ENCODE measurements around the gene HOXB1. TPM values are rescaled to one million over a fixed set of nuclear protein-coding genes. Genes with fewer than 3 reads are reported as not detected.

The HOXB1 gene
- total and polyA plus RNA-seq, 2 of the 8 experiments (the other 6 are each of a cell fraction or from before 2014, with no cell fraction given): not detected

- Histone ChIP-seq H2BK15ac (ENCODE audit: low read length) (no peak overlapping the region), H3K14ac (ENCODE audit: insufficient read length) (no peak overlapping the region), H2BK12ac (ENCODE audit: low read depth, low read length) (no peak overlapping the region), H3K18ac (ENCODE audit: extremely low read depth, low read length) (no peak overlapping the region), H3K56ac (replicated peaks; ENCODE audit: insufficient read length, low read depth, low read length) (no peak overlapping the region), H3K9me3 (ENCODE audit: insufficient read depth in 2 of 2, low read depth in 1 of 2, low read length in 1 of 2) (no peaks in the 10 kb centered on the region), H3K4me2 (ENCODE audit: insufficient read depth in 1 of 2, low read depth in 2 of 2, low read length in 2 of 2) (no peak overlapping the region), H3K4me3 (ENCODE audit: extremely low read depth in 1 of 4, insufficient read depth in 2 of 4, low read depth in 3 of 4, low read length in 4 of 4) (no peak overlapping the region), H4K8ac (ENCODE audit: extremely low read depth, insufficient read depth, low read length) (no peak overlapping the region), H3K23ac (ENCODE audit: insufficient read length) (no peak overlapping the region), H4K20me1 (replicated peaks in 1 of 2; ENCODE audit: control insufficient read depth in 1 of 2, insufficient read depth in 2 of 2, low read length in 2 of 2) (peaks cover 1 to 2% of the 10 kb centered on the region in 2 experiments), H4K5ac (ENCODE audit: insufficient read length, low read depth, low read length) (no peak overlapping the region), H2BK20ac (ENCODE audit: low read length) (no peak overlapping the region), H3K4ac (replicated peaks; ENCODE audit: insufficient read length, low read depth, low read length) (no peak overlapping the region), H2BK5ac (ENCODE audit: low read depth, low read length) (no peak overlapping the region), H2AFZ (ENCODE audit: low read length) (no peak overlapping the region), H4K91ac (replicated peaks; ENCODE audit: insufficient read length, low read length) (no peak overlapping the region), H2AK5ac (ENCODE audit: low read depth, low read length) (no peak overlapping the region), H3K23me2 (ENCODE audit: low read depth, low read length) (no peaks in the 10 kb centered on the region), H2BK120ac (replicated peaks; ENCODE audit: low read depth, low read length) (no peak overlapping the region), H3K4me1 (replicated peaks in 1 of 4; ENCODE audit: control insufficient read depth in 3 of 4, insufficient read depth in 4 of 4, low read length in 3 of 4) (peaks cover 0 to 4% (median under 1%) of the 10 kb centered on the region in 4 experiments; a peak in 4 of 7 replicates), H3K79me1 (ENCODE audit: low read depth, low read length) (no peaks in the 10 kb centered on the region), H3K27me3 (replicated peaks in 1 of 4; ENCODE audit: control insufficient read depth in 3 of 4, extremely low read depth in 1 of 4, insufficient read depth in 3 of 4, low read length in 3 of 4) (peaks cover 7 to 35% (median 29%) of the 10 kb centered on the region in 4 experiments), H3K79me2 (ENCODE audit: control insufficient read depth in 1 of 2, insufficient read depth in 2 of 2, low read length in 2 of 2) (no peaks in the 10 kb centered on the region), H3K36me3 (ENCODE audit: control insufficient read depth in 2 of 4, insufficient read depth in 4 of 4, low read length in 3 of 4) (no peaks in the 10 kb centered on the region), H3K9ac (replicated peaks in 1 of 4; ENCODE audit: extremely low read depth in 1 of 4, low read depth in 3 of 4, low read length in 3 of 4) (no peak overlapping the region), H3K27ac (ENCODE audit: low read depth, low read length) (no peak overlapping the region)
- CTCF ChIA-PET (ENCODE audit: partially characterized antibody): interaction anchor here (0.8 to 1.9 kb wide), 11 partner anchors 21 to 191 kb away, joined by 3 to 7 read pairs (median 3); no protein-coding TSS in a partner anchor
- WGBS, 2 experiments (ENCODE audit: extremely low coverage in 1 of 2, insufficient coverage in 1 of 2, insufficient read length in 1 of 2, insufficient replicate concordance in 2 of 2, low coverage in 1 of 2, low lambda C conversion rate in 2 of 2, missing lambda C conversion rate in 1 of 2): 77% methylated on average over 6 of the region's 6 CpGs; no CpG with 5 or more reads in 1 of the 2 experiments
- POLR2A ChIA-PET (ENCODE audit: partially characterized antibody): interaction anchor here (1.2 kb wide), 1 partner anchor 450 kb away, joined by 3 read pairs; the partner anchor contains the start of gene NFE2L1
- FAIRE-seq (no peak), DNase-seq (ENCODE audit: low read depth in 1 of 2, low spot score in 2 of 2) (no peak)
- no peak for TF ChIP-seq SIN3A (conservative IDR thresholded peaks at IDR 0.05 in 1 of 2, IDR thresholded peaks at IDR 0.05 in 1 of 2; ENCODE audit: low read depth in 1 of 2, low read length in 2 of 2)
- TF ChIP-seq RNF2 (IDR thresholded peaks at IDR 0.05; ENCODE audit: borderline replicate concordance, low read depth, low read length, missing control alignments, poor library complexity, severe bottlenecking): no peak
- no peak for TF ChIP-seq MAFK (IDR thresholded peaks at IDR 0.05; ENCODE audit: low read depth, low read length)
- no peak for TF ChIP-seq TAF7 (optimal IDR thresholded peaks at IDR 0.05; ENCODE audit: borderline replicate concordance, low read depth, low read length)
- no peak for TF ChIP-seq SP1 (IDR thresholded peaks at IDR 0.05; ENCODE audit: low read depth, low read length)
- no peak for TF ChIP-seq CTBP2 (IDR thresholded peaks at IDR 0.05; ENCODE audit: borderline replicate concordance, insufficient read depth, insufficient read length, low read length)
- no peak for TF ChIP-seq POLR2AphosphoS5 (IDR thresholded peaks at IDR 0.05; ENCODE audit: low read depth, low read length)
- no peak for TF ChIP-seq ASH2L (IDR thresholded peaks at IDR 0.05; ENCODE audit: low read length)
- TF ChIP-seq NRF1 (IDR thresholded peaks at IDR 0.05; ENCODE audit: low read depth, low read length): no peak
Measured at GRCh38 chr17:48498164-48498850, 32.5 kb downstream of the HOXB1 start.
